Liver (tissue), 9 donors: ENCODE data around the gene PCSK6. TPM values are rescaled to one million over a fixed set of nuclear protein-coding genes. Genes with fewer than 3 reads are reported as not detected.
A peak's percentile ranks its signal among the peaks of the same experiment; 100 is the strongest.

Experiments used
- DNase-seq: peaks from one replicate; pipeline ENCODE4 v3.0.0-alpha.2; 2017; ENCODE audit warnings: low spot score
- H3K27ac ChIP-seq, 2 donors: one replicate each; pipeline ENCODE4 v1.7.0; 2013; ENCODE audit warnings: inconsistent platforms in 2 of 2, low read length in 2 of 2, control low read depth in 1 of 2, low read depth in 1 of 2, mild to moderate bottlenecking in 1 of 2
- H3K27me3 ChIP-seq, 4 donors: one replicate each; pipeline versions ENCODE4 v1.6.1 to v1.7.0; 2013; ENCODE audit warnings: low read length in 3 of 4, inconsistent platforms in 1 of 4, mild to moderate bottlenecking in 1 of 4, moderate library complexity in 1 of 4; ENCODE audit not compliant: control insufficient read depth in 4 of 4, insufficient read depth in 4 of 4
- H3K36me3 ChIP-seq, 4 donors: one replicate each; pipeline versions ENCODE4 v1.6.1 to v1.7.0; 2013; ENCODE audit warnings: low read length in 3 of 4, mild to moderate bottlenecking in 3 of 4, low read depth in 1 of 4, moderate library complexity in 1 of 4; ENCODE audit not compliant: control insufficient read depth in 4 of 4, insufficient read depth in 3 of 4
- H3K4me1 ChIP-seq, 4 donors: one replicate each; pipeline versions ENCODE4 v1.6.1 to v1.7.0; 2013; ENCODE audit warnings: low read length in 3 of 4, mild to moderate bottlenecking in 3 of 4, moderate library complexity in 1 of 4; ENCODE audit not compliant: control insufficient read depth in 4 of 4, insufficient read depth in 4 of 4
- H3K4me3 ChIP-seq, 3 donors: one replicate each; pipeline versions ENCODE4 v1.6.1 to v1.7.0; 2013; ENCODE audit warnings: low read length in 3 of 3, control low read depth in 1 of 3, low read depth in 1 of 3, mild to moderate bottlenecking in 1 of 3
- H3K9ac ChIP-seq, 2 donors: one replicate each; pipeline ENCODE4 v1.7.0; 2013; ENCODE audit warnings: low read length in 2 of 2, mild to moderate bottlenecking in 2 of 2, moderate library complexity in 2 of 2, control low read depth in 1 of 2, low read depth in 1 of 2
- H3K9me3 ChIP-seq, 4 donors: one replicate each; pipeline versions ENCODE4 v1.6.1 to v1.7.0; 2013; ENCODE audit warnings: low read length in 3 of 4; ENCODE audit not compliant: control insufficient read depth in 4 of 4
- EGR1 ChIP-seq, 2 donors: IDR thresholded peaks; 2 replicates each; pipeline ENCODE4 v1.6.1; 2016 to 2018; ENCODE audit warnings: antibody characterized with exemption in 2 of 2, low read depth in 2 of 2
- FOXA1 ChIP-seq: IDR thresholded peaks from 2 replicates; pipeline ENCODE4 v1.6.1; 2016; ENCODE audit warnings: antibody characterized with exemption
- FOXA2 ChIP-seq: IDR thresholded peaks from 2 replicates; pipeline ENCODE4 v1.6.1; 2016; ENCODE audit warnings: antibody characterized with exemption
- GABPA ChIP-seq, 2 donors: IDR thresholded peaks in 1 of 2; conservative IDR thresholded peaks in 1 of 2; 2 replicates each; pipeline ENCODE4 v1.6.1; 2016; ENCODE audit warnings: antibody characterized with exemption in 2 of 2, mild to moderate bottlenecking in 1 of 2, moderate library complexity in 1 of 2
- HNF4A ChIP-seq, 2 donors: conservative IDR thresholded peaks; 2 replicates each; pipeline ENCODE4 v1.6.1; 2016; ENCODE audit warnings: antibody characterized with exemption in 2 of 2, mild to moderate bottlenecking in 2 of 2
- HNF4G ChIP-seq: IDR thresholded peaks from 2 replicates; pipeline ENCODE4 v1.6.1; 2016; ENCODE audit warnings: antibody characterized with exemption
- JUND ChIP-seq, 2 donors: IDR thresholded peaks; 2 replicates each; pipeline ENCODE4 v1.6.1; 2016; ENCODE audit warnings: antibody characterized with exemption in 2 of 2
- MAX ChIP-seq: IDR thresholded peaks from 2 replicates; pipeline ENCODE4 v1.6.1; 2016; ENCODE audit warnings: antibody characterized with exemption
- NR2F2 ChIP-seq: IDR thresholded peaks from 2 replicates; pipeline ENCODE4 v1.6.1; 2016; ENCODE audit warnings: antibody characterized with exemption
- RAD21 ChIP-seq, 2 donors: IDR thresholded peaks; 2 replicates each; pipeline ENCODE4 v1.6.1; 2016; ENCODE audit warnings: antibody characterized with exemption in 2 of 2, mild to moderate bottlenecking in 2 of 2
- REST ChIP-seq: IDR thresholded peaks from 2 replicates; pipeline ENCODE4 v1.6.1; 2016; ENCODE audit warnings: antibody characterized with exemption, mild to moderate bottlenecking
- RXRA ChIP-seq, 2 donors: IDR thresholded peaks; 2 replicates each; pipeline ENCODE4 v1.6.1; 2017 to 2018; ENCODE audit warnings: antibody characterized with exemption in 2 of 2, mild to moderate bottlenecking in 1 of 2
- SP1 ChIP-seq: IDR thresholded peaks from 2 replicates; pipeline ENCODE4 v1.6.1; 2018; ENCODE audit warnings: antibody characterized with exemption, mild to moderate bottlenecking
- TAF1 ChIP-seq: conservative IDR thresholded peaks from 2 replicates; pipeline ENCODE4 v1.6.1; 2016; ENCODE audit warnings: antibody characterized with exemption, mild to moderate bottlenecking
- ZBTB33 ChIP-seq: IDR thresholded peaks from 2 replicates; pipeline ENCODE4 v1.6.1; 2016; ENCODE audit warnings: antibody characterized with exemption
- WGBS: extraction: QIAGEN DNeasy Blood & Tissue Kit; methylation state at CpG from one replicate; pipeline ENCODE4 v1.1.7; 2013; 5-methylcytosine and 5-hydroxymethylcytosine counted together
- polyA plus RNA-seq, 2 donors: library from polyadenylated mRNA; stranded (reverse) in 1 of 2; unstranded in 1 of 2; fragments of 200-250 nt in 1 of 2; fragments of >200 nt in 1 of 2; fragmentation: Nextera tagmentation in 1 of 2; extraction: Ambion mirVana in 1 of 2; gene quantifications; one replicate each; pipeline versions ENCODE4 v1.2.1 to v1.2.3, GENCODE V29; 2013 to 2015
- total RNA-seq, 2 donors: library from RNA; depleted of rRNA; stranded (reverse); fragments of >200 nt; gene quantifications; one replicate each; pipeline ENCODE4 v1.2.3, GENCODE V29; 2014
- donor health status: healthy.
- donor health status: healthy.
- donor health status: healthy.
- donor health status: healthy.
- donor health status: healthy.

PCSK6 gene
- total and polyA plus RNA-seq, 4 donors = 94.8 to 398 (median 168) TPM

GRCh38 chr15:101450403-101451265 lies 38.9 kb downstream of the PCSK6 start:
- peak overlapping the region; percentile 81 to 91 for H3K27ac ChIP-seq
- no peak overlapping the region for H3K4me3 ChIP-seq
- H3K4me1 ChIP-seq = peaks cover 31 to 94% (median 70%) of the 10 kb centered on the region in 4 donors
- no peaks in the 10 kb centered on the region for H3K27me3 ChIP-seq
- 52% methylated on average over 18 of the region's 18 CpGs for WGBS
- H3K9me3 ChIP-seq = no peaks in the 10 kb centered on the region
- no peak for DNase-seq
- no peaks in the 10 kb centered on the region for H3K36me3 ChIP-seq
- peak overlapping the region; percentile 23 to 89 for H3K9ac ChIP-seq
- TF ChIP-seq SP1 = no peak
- TF ChIP-seq TAF1 = no peak
- no peak for TF ChIP-seq RXRA (IDR thresholded peaks at IDR 0.05)

- TF ChIP-seq FOXA2 (no peak), TAF1 (no peak), JUND (IDR thresholded peaks at IDR 0.05) (no peak), RAD21 (IDR thresholded peaks at IDR 0.05) (no peak), RXRA (IDR thresholded peaks at IDR 0.05) (no peak), ZBTB33 (no peak), REST (no peak), EGR1 (IDR thresholded peaks at IDR 0.05; ENCODE audit: low read depth in 2 of 2) (no peak), HNF4G (no peak), HNF4A (conservative IDR thresholded peaks at IDR 0.05) (no peak), SP1 (no peak), NR2F2 (no peak), GABPA (IDR thresholded peaks at IDR 0.05 in 1 of 2, conservative IDR thresholded peaks at IDR 0.05 in 1 of 2) (no peak), FOXA1 (no peak), MAX (no peak)
- no peaks in the 10 kb centered on the region for H3K9me3 ChIP-seq
- H3K4me1 ChIP-seq = peaks cover 31 to 95% (median 69%) of the 10 kb centered on the region in 4 donors
- no peaks in the 10 kb centered on the region for H3K36me3 ChIP-seq
- peak overlapping the region in 1 of 2 donors; percentile 89 for H3K9ac ChIP-seq
- 83% methylated on average over 21 of the region's 21 CpGs for WGBS
- DNase-seq = no peak
- H3K27me3 ChIP-seq = no peaks in the 10 kb centered on the region
- no peak overlapping the region for H3K4me3 ChIP-seq
- H3K27ac ChIP-seq = peak overlapping the region; percentile 81 to 91
These were observed 39.8 kb downstream of the PCSK6 start for GRCh38 chr15:101449471-101450402.
